Epithelial cell of prostate (primary cell): ENCODE results near the gene HDAC4.

Experiments used
- DNase-seq: peaks from one replicate; pipeline ENCODE4 v3.0.0-alpha.2; 2011; ENCODE audit warnings: low read depth, low spot score
- H3K27ac ChIP-seq: fragments of 450-650 bp; 2 replicates; pipeline ENCODE4 v1.5.1; 2017; ENCODE audit warnings: mild to moderate bottlenecking

HDAC4 gene

GRCh38 chr2:239021651-239022436 lies 379.0 kb downstream of the HDAC4 start:
- DNase-seq: no peak

GRCh38 chr2:239021224-239021623 lies 379.6 kb downstream of the HDAC4 start:
- H3K27ac ChIP-seq: no peak overlapping the region
- DNase-seq: no peak

More at GRCh38 chr2:239021651-239022436, 379.0 kb downstream of the HDAC4 start:
- H3K27ac ChIP-seq: no peak overlapping the region

- no peak for DNase-seq
- no peak overlapping the region for H3K27ac ChIP-seq
Observed at GRCh38 chr2:239020541-239021041, 380.2 kb downstream of the HDAC4 start.

- H3K27ac ChIP-seq: no peak overlapping the region
- no peak for DNase-seq
Observed at GRCh38 chr2:239019183-239019581, 381.6 kb downstream of the HDAC4 start.

- no peak overlapping the region for H3K27ac ChIP-seq
- no peak for DNase-seq
Observed at GRCh38 chr2:239018271-239019182, 382.3 kb downstream of the HDAC4 start.

GRCh38 chr2:239017491-239018098 lies 383.2 kb downstream of the HDAC4 start:
- H3K27ac ChIP-seq: no peak overlapping the region
- no peak for DNase-seq

- DNase-seq: no peak
- H3K27ac ChIP-seq: no peak overlapping the region
Observed at GRCh38 chr2:239015901-239016675, 384.7 kb downstream of the HDAC4 start.

GRCh38 chr2:239015218-239015900 lies 385.5 kb downstream of the HDAC4 start:
- H3K27ac ChIP-seq: no peak overlapping the region
- DNase-seq: no peak

- DNase-seq: no peak
Observed at GRCh38 chr2:239014458-239015217, 386.2 kb downstream of the HDAC4 start.

GRCh38 chr2:239013678-239013976 lies 387.2 kb downstream of the HDAC4 start:
- no peak for DNase-seq
- H3K27ac ChIP-seq: no peak overlapping the region

More at GRCh38 chr2:239014458-239015217, 386.2 kb downstream of the HDAC4 start:
- H3K27ac ChIP-seq: no peak overlapping the region

GRCh38 chr2:239012936-239013677 lies 387.7 kb downstream of the HDAC4 start:
- DNase-seq: no peak
- no peak overlapping the region for H3K27ac ChIP-seq

GRCh38 chr2:239012228-239012627 lies 388.6 kb downstream of the HDAC4 start:
- DNase-seq: no peak
- no peak overlapping the region for H3K27ac ChIP-seq

- no peak for DNase-seq
- H3K27ac ChIP-seq: no peak overlapping the region
Observed at GRCh38 chr2:239009589-239009961, 391.2 kb downstream of the HDAC4 start.

GRCh38 chr2:239008677-239009588 lies 391.9 kb downstream of the HDAC4 start:
- no peak for DNase-seq

GRCh38 chr2:239008004-239008403 lies 392.8 kb downstream of the HDAC4 start:
- DNase-seq: no peak
- H3K27ac ChIP-seq: no peak overlapping the region

More at GRCh38 chr2:239008677-239009588, 391.9 kb downstream of the HDAC4 start:
- H3K27ac ChIP-seq: no peak overlapping the region

GRCh38 chr2:239006622-239007285 lies 394.1 kb downstream of the HDAC4 start:
- H3K27ac ChIP-seq: no peak overlapping the region
- peak; percentile 57 for DNase-seq
